ENCODE data around the gene DCUN1D4. TPM values are rescaled to one million over a fixed set of nuclear protein-coding genes. Genes with fewer than 3 reads are reported as not detected.

DCUN1D4 gene
- total RNA-seq, 1 experiment from 2014 or later = 34.3 TPM

DNA sequence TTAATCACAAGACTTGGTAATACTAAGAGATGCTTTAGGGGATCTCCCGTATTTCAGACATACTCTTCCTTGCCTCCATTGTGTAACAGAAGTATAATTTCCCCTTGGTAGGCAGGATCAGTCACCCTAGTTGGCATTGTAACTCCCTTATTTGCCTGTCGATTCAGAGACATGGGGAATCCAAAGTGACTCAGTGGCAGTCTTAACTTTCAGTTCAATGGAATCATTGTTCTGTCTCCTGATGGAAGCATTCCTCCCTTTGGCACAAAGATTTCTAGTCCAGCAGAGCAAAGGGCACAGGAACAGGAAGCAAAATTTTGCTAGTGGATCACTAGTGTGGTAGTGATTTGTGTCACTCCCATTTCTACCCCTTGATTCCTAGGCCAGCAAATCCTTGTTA lies 80.4 kb downstream of the DCUN1D4 start:
- DNase-seq (ENCODE audit: low spot score) = no peak
- H3K27me3 Mint-ChIP-seq (ENCODE audit: low read depth) = peaks cover 3% of the 10 kb centered on the region; the same call in 1 of the 2 replicates
- TF ChIP-seq CREM (CRISPR knock-in tag; IDR thresholded peaks at IDR 0.05) (no peak), HMGA2 (CRISPR knock-in tag; IDR thresholded peaks at IDR 0.05) (no peak), ZNF317 (CRISPR knock-in tag; IDR thresholded peaks at IDR 0.05; ENCODE audit: borderline replicate concordance, low read depth) (no peak), ETV6 (CRISPR knock-in tag; IDR thresholded peaks at IDR 0.05) (no peak), SMAD3 (CRISPR knock-in tag; IDR thresholded peaks at IDR 0.05; ENCODE audit: borderline replicate concordance) (no peak), CBFB (CRISPR knock-in tag; IDR thresholded peaks at IDR 0.05; ENCODE audit: low read depth) (no peak), SMAD4 (CRISPR knock-in tag; IDR thresholded peaks at IDR 0.05) (no peak), MXD4 (CRISPR knock-in tag; IDR thresholded peaks at IDR 0.05; ENCODE audit: borderline replicate concordance) (no peak), NFYB (CRISPR knock-in tag; conservative IDR thresholded peaks at IDR 0.05; ENCODE audit: low read depth) (no peak), ZNF416 (CRISPR knock-in tag; IDR thresholded peaks at IDR 0.05) (no peak), TEAD4 (CRISPR knock-in tag; IDR thresholded peaks at IDR 0.05) (no peak), KAT7 (CRISPR knock-in tag; IDR thresholded peaks at IDR 0.05; ENCODE audit: borderline replicate concordance) (no peak), FOXK1 (CRISPR knock-in tag; IDR thresholded peaks at IDR 0.05) (no peak), JAZF1 (CRISPR knock-in tag; IDR thresholded peaks at IDR 0.05) (no peak), JUN (CRISPR knock-in tag; IDR thresholded peaks at IDR 0.05) (no peak), ESRRA (CRISPR knock-in tag; IDR thresholded peaks at IDR 0.05; ENCODE audit: borderline replicate concordance) (no peak), GABPB1 (CRISPR knock-in tag; IDR thresholded peaks at IDR 0.05) (no peak)
- TF ChIP-seq, protein P1, sequence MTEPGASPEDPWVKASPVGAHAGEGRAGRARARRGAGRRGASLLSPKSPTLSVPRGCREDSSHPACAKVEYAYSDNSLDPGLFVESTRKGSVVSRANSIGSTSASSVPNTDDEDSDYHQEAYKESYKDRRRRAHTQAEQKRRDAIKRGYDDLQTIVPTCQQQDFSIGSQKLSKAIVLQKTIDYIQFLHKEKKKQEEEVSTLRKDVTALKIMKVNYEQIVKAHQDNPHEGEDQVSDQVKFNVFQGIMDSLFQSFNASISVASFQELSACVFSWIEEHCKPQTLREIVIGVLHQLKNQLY (CRISPR knock-in tag; IDR thresholded peaks at IDR 0.05) = no peak
- TF ChIP-seq, protein P2, sequence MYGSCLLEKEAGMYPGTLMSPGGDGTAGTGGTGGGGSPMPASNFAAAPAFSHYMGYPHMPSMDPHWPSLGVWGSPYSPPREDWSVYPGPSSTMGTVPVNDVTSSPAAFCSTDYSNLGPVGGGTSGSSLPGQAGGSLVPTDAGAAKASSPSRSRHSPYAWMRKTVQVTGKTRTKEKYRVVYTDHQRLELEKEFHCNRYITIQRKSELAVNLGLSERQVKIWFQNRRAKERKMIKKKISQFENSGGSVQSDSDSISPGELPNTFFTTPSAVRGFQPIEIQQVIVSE (CRISPR knock-in tag; IDR thresholded peaks at IDR 0.05; ENCODE audit: borderline replicate concordance) = no peak
- no peaks in the 10 kb centered on the region for H3K4me1 Mint-ChIP-seq
- H3K27ac Mint-ChIP-seq = no peak overlapping the region
- ATAC-seq = no peak
- H3K9me3 Mint-ChIP-seq = peaks cover 10% of the 10 kb centered on the region
- POLR2A ChIA-PET = no interaction called here
- H3K36me3 Mint-ChIP-seq = no peaks in the 10 kb centered on the region
- CTCF ChIA-PET = no interaction called here
- H3K4me3 Mint-ChIP-seq = no peak overlapping the region

DNA sequence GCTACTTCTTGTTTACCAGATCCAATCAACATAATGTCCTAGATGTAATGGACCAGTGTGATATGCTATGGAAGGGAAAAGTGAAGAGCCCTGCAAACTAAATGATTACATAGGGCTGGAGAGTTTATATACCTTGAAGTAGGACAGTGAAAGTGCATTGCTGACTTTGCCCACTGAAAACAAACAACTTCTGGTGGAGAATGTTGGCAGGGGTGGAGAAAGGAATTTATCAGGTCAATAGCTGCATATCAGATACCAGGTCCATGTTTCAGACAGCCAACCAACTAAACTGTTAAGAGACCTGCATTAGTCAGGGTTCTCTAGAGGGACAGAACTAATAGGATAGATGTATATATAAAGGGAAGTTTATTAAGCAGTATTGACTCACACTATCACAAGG lies 82.4 kb downstream of the DCUN1D4 start:
- no peaks in the 10 kb centered on the region for H3K36me3 Mint-ChIP-seq
- H3K9me3 Mint-ChIP-seq = peaks cover 8% of the 10 kb centered on the region
- ChIA-PET POLR2A (no interaction called here), CTCF (no interaction called here)
- TF ChIP-seq ZNF121 (CRISPR knock-in tag; IDR thresholded peaks at IDR 0.05) (no peak), ZNF671 (CRISPR knock-in tag; IDR thresholded peaks at IDR 0.05) (no peak), RORB (CRISPR knock-in tag; IDR thresholded peaks at IDR 0.05) (no peak), NR2C2 (CRISPR knock-in tag; IDR thresholded peaks at IDR 0.05) (no peak), ZNF396 (CRISPR knock-in tag; IDR thresholded peaks at IDR 0.05; ENCODE audit: borderline replicate concordance) (no peak)
- TF ChIP-seq, protein P3, sequence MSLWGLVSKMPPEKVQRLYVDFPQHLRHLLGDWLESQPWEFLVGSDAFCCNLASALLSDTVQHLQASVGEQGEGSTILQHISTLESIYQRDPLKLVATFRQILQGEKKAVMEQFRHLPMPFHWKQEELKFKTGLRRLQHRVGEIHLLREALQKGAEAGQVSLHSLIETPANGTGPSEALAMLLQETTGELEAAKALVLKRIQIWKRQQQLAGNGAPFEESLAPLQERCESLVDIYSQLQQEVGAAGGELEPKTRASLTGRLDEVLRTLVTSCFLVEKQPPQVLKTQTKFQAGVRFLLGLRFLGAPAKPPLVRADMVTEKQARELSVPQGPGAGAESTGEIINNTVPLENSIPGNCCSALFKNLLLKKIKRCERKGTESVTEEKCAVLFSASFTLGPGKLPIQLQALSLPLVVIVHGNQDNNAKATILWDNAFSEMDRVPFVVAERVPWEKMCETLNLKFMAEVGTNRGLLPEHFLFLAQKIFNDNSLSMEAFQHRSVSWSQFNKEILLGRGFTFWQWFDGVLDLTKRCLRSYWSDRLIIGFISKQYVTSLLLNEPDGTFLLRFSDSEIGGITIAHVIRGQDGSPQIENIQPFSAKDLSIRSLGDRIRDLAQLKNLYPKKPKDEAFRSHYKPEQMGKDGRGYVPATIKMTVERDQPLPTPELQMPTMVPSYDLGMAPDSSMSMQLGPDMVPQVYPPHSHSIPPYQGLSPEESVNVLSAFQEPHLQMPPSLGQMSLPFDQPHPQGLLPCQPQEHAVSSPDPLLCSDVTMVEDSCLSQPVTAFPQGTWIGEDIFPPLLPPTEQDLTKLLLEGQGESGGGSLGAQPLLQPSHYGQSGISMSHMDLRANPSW (CRISPR knock-in tag; conservative IDR thresholded peaks at IDR 0.05; ENCODE audit: low read depth) = no peak
- TF ChIP-seq, protein P4, sequence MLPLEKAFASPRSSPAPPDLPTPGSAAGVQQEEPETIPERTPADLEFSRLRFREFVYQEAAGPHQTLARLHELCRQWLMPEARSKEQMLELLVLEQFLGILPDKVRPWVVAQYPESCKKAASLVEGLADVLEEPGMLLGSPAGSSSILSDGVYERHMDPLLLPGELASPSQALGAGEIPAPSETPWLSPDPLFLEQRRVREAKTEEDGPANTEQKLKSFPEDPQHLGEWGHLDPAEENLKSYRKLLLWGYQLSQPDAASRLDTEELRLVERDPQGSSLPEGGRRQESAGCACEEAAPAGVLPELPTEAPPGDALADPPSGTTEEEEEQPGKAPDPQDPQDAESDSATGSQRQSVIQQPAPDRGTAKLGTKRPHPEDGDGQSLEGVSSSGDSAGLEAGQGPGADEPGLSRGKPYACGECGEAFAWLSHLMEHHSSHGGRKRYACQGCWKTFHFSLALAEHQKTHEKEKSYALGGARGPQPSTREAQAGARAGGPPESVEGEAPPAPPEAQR (CRISPR knock-in tag; IDR thresholded peaks at IDR 0.05) = no peak
- TF ChIP-seq, protein P5, sequence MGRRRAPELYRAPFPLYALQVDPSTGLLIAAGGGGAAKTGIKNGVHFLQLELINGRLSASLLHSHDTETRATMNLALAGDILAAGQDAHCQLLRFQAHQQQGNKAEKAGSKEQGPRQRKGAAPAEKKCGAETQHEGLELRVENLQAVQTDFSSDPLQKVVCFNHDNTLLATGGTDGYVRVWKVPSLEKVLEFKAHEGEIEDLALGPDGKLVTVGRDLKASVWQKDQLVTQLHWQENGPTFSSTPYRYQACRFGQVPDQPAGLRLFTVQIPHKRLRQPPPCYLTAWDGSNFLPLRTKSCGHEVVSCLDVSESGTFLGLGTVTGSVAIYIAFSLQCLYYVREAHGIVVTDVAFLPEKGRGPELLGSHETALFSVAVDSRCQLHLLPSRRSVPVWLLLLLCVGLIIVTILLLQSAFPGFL (CRISPR knock-in tag; IDR thresholded peaks at IDR 0.05; ENCODE audit: borderline replicate concordance) = no peak
- H3K27me3 Mint-ChIP-seq (ENCODE audit: low read depth) = peaks cover 3% of the 10 kb centered on the region
- no peak for DNase-seq (ENCODE audit: low spot score)
- H3K4me3 Mint-ChIP-seq = no peak overlapping the region
- H3K27ac Mint-ChIP-seq = no peak overlapping the region
- H3K4me1 Mint-ChIP-seq = no peaks in the 10 kb centered on the region
- no peak for ATAC-seq

Measured in WTC11 (cell line).